ENCODE measurements around the gene LINGO1.

The LINGO1 gene

DNA sequence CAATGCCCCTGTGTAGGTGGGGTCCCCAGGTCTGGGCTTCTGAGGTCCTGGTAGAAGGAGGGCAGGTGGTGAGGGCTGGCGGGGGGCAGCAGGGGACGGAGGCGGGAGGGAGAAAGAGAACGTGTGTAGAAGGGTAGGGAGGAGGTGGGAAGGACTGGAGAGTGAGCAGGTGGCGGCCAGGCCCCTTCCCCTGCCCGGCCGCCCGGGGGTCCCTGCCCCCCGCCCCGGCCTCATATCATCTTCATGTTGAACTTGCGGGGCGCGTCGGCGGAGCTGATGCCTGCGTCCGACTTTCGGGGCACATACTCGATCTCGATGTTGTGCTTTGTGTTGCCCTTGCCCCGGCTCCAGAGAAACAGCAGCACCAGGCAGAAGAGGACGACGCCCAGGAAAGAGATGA lies 18.9 kb downstream of the LINGO1 start:
- no peak for DNase-seq

DNA sequence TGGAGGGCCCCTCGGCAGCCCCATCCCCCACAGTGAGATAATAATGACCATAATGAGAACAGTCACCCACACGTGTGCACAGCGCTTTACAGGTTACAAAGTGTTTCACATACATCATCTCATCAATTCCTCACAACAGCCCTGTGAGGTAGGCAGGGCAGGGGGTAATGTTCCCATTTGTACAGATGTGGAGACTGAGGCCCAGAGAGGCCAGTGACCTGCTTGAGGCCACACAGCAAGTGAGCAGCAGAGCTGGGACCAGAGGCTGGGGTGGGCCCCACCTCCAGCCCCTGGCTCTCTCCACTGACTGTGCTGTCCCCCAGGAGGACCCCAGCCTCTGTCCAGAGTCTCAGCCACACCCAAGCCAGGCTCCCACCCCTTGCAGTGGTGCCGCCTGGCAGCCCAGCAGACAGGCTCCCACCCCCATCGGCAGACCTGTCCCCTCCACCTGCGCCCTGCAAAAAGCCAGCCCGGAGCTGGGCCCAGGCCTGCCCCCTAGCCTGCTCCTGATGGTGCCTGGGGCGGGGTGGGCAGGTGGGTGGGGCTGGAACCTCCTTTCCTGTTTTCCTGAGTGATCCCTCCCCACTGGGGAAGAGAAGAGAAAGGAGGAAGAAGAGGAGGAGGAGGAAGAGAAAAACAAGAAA lies 19.6 kb downstream of the LINGO1 start:
- DNase-seq, result no peak

DNA sequence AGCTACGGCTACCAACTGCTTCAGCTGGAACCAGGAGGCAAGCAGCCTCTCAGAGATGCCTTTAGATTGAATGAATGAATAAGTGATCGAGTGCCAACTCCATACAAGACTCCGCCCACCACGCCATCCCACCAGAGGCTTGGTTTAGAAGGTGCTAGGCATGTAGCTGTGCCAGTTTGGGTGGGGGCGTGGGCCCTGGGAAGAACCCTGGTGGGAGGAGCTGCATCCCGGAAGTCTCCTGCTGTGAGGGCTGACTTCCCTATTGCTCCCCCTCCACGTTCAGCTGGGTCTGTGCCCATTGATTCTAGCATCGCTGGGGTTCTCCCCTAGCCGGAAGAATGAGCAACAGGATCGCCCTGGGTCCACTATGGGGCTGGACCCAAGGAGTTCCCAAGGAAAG lies 20.9 kb downstream of the LINGO1 start:
- DNase-seq, result no peak

DNA sequence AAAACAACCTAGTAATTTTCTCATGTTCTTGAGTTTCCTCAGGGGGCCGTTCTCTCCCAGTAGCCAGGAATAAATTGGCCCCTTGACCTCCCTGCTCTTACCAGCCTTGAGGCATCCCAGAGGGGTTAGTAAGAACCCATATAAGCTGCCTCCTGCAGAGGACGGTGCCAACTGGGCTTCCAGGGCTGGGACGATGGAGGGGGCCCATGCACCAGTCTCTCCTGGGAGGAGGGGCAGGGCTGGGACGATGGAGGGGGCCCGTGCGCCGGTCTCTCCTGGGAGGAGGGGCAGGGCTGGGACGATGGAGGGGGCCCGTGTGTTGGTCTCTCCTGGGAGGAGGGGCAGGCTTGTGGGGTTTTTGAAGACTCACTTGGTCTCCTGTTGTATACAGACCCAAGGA lies 22.0 kb downstream of the LINGO1 start:
- DNase-seq, result no peak

DNA sequence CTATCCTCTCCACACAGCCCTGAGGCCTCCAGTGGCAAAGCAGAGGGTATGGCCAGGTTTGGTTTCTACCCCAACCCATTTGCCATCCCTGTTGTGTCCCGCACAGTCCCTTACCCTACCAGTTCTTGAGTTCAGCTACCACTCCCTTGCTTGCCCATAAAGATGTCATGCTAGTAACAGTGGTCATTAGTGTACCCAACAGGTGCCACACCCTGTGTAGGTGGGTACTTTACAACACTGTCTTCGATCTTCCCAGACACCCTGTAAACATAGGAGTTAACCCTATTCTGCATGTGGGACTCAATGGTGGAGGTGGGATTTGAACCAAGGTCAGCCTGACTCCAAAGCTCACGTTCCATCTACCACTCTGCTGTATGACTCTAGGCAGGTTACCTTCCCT lies 23.2 kb downstream of the LINGO1 start:
- no peak for DNase-seq

DNA sequence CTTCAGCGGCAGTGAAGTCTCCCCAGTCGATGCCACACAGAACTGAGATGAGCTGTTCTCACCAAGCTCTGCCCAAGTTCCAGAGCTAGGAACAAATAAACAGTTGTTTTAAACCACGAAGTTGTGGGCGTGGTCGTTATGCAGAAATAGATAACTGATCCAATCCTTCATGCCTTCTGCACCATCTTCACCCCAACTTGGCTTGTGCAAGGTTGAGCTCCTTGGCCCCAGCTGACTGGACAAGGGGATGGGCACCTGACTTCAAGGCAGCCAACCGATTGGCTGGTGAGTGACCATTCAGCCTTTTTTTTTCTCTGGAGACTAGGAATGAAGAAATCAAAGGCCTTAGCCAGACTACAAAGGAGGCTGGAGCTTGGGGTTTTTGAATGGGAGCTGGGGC lies 23.9 kb downstream of the LINGO1 start:
- no peak for DNase-seq

DNA sequence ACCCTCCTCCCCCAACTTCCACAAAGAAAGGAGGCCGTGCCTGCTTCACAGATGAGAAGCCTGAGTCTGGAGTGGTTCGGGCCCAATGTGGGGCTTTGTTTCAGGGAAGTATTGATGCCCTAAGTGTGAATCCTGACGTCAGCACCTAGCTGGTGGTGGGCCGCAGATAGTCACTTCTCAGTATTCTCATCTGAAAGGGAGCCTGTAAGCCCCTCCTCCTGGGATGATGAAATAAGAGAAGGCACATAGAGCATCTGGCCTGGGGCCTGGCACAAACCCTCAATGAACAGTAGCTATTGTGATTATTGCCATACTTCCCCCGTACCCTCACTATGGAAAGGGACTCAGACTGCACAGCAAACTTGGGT lies 24.8 kb downstream of the LINGO1 start:
- DNase-seq, result no peak

DNA sequence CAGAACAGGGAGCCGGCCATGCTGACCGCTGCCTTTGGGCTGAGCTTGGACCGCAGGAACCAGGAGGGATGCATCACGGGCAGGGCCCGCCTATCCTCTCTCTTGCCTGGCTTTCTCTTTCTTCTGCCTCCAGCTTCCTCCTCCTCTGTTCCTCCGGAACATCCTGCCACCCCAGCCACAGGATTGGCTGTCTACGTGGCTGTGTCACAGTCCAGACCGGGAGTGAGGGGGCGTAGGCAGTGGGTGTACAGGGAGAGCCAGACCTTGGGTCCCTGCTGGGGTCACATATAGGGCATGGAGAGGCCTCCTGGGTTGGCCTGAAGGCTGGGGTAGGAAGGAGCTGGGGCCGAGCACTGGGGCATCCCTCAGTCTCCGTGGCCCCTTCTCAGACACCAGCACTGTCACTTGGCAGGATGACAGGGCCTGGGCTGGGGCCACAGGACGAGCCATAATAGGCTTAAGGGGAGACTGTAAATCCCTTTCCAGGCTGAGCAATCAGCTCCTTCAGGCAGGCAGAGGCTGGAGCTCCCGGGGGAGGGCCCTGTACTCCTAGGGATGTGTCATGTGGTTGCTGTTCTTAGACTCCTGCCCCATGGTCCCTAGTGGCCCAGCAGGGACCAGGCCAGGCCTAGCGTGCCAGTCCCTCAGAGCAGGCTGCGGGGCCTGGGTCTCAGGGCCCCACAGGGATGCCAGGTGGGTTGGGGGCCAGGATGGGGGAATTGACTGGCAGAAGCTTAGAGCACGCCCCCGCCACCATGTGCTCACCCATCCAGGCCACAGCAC lies 25.4 kb downstream of the LINGO1 start:
- no peak for DNase-seq

DNA sequence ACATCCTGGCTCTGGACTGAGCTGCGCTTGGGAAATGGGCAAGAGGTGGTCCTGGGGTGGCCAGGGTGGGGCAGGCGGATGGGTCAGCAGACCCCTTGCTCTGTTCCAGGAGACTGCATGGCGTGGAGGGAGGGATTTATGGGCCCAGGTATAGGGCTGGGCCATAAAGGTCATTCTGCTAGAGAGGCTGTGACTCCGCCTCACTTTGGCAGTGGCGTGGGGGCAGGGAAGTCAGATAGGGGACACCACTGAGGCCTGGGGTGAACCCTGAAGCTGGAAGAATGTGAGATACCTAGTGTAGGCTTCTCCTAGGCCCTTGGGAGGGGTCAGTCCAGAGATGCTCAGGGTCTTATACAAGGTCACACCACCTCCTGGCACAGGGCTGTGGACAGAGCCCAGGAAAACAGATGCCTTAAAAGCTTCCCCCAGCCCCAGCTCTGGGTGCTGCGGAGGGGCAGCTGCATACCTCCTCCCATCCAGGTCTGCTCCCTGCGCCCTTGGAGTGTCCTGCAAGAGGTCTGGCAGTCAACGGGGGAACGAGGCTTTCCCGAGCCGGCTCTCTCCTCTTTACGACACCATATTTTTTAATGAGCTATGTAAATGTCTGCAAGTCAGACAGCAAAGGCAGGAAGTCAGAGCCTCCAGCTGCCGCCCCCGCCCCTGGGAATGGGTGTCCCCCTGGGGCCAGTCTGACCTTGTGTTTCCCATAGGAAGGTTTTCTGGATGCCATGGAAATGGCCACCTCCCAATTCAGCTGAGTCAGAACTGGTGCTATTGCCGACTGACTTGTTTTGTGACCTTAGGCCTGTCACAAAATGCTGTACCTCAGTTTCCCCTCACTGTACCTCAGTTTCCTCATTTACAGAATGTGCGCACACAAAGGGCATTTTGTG lies 26.3 kb downstream of the LINGO1 start:
- DNase-seq, result no peak

DNA sequence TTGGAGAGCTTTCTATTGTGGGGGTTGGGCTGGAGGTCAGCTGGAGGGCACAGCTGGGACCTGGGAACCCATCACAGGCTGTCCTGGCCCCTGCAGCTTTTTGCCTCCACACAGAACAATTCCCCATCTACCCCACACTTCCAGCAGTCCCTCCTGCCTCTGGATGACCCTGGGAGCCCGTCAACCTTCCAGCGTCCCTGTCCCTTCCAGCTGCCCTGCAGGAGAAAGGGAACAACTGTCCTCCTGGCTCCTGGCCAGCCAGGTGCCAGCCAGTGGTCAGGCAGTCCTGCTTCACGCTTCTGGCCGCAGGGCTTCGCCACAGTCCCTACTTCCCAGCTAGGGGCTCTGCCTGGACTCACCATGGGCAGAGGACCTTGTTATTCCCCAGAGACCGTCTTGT lies 27.2 kb downstream of the LINGO1 start:
- DNase-seq, result no peak

DNA sequence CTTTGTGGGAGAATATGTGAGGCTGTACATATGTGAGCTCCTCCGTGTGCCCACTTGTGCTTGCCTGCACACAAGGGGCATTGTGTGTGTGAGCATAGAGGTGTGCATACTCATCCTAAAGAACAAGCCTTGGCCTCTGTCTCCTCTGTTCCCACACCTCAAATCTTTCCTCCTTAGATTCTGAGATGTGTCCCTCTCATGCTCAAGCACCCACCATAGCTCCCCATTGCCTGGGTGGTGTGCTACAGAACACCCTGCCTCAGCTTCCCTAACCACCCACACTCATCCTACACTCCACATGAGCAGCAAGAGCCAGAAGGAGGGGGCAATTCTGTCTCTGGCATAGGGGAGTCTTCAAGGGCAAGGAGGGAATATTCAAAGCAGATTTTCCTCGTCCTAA lies 27.7 kb downstream of the LINGO1 start:
- no peak for DNase-seq

DNA sequence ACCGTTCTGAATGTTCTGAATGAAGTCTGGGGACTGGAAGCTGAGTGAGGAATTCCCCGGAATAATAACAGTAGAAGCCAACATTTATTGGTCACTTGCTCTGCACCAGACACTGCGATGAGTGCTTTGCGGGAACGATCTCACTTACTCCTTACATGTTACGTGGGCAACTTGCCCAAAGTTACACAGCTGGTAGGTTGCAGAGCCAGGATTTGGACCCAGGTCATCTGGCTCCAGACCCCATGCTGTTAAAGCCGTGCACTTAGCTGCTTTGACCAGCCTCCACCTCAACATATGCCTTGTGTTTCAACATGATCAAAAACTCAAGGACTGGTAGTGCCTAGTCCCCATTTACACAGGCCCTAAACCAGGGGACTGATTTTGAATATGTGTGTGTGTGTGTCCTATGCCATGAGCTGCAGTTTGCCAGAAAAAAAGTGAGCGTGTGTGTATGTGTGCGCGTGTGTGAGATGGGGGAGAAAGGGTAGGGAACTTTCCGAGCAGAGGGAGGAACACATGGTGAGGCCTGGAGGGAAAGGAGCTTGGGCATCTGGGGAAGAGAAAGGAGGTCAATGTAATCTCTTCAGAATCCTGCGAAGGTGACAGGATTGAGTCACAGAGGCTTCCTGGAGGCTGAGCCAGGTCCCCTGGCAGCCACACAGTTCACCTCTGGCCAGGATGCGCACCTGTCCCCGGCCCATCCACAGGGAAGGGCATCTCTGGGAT lies 28.9 kb downstream of the LINGO1 start:
- DNase-seq, result no peak

DNA sequence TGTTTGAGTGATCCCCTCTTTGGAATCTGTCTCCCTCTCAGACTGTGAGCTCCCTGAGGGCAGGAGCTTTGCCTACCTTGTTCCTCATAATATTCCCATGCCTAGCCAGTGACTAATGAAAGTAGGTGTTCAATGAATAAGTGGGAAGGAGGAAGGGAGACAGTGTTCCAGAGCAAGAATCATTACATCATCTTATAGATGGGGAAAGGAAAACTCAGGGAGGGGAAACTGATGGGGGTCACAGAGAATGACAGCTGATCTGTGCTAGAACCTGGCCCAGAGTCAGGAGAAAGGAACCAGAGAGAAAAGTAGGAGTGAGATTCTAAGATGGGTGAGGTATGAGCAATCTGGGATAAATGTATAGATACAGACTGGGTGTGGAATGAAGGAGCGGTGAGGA lies 29.9 kb downstream of the LINGO1 start:
- no peak for DNase-seq

DNA sequence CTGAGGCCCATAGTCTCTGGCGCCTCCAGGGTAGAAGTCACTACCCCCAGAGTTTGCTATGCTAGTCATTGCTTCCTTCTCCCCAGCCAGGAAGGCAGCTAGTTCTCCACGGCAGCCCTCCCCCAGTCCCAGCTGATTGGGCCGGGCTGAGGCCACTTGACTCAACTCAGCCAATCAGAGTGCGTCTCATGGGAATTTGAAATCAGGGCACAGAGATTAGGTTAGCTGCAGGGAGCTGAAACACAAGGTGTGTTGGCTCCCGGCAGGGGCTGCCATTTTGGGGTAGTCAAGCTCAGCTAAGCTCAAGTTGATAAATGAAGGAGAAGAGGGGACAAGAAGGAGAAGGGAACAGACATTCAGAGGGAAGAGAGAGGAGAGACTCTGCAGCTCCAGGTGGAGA lies 32.8 kb downstream of the LINGO1 start:
- no peak for DNase-seq

DNA sequence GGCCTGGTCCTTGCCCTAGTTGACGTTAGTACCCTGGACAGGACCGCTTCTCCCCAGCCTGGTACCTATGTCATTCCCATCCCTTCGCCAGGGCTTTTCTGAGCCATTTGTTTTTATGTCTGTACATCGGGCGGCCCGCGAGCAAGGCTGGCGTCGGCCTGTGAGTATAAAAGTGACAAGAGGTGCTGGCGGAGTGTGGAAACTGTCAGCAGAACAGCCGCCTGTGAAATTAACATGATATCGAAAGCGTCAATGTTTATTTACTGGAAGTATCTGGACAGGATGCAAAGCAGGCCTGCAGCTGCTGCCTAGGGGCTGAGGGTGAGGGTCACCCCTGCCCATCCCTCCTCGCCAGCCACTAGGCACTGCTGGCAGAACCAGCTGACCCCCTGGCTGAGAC lies 33.4 kb downstream of the LINGO1 start:
- no peak for DNase-seq

DNA sequence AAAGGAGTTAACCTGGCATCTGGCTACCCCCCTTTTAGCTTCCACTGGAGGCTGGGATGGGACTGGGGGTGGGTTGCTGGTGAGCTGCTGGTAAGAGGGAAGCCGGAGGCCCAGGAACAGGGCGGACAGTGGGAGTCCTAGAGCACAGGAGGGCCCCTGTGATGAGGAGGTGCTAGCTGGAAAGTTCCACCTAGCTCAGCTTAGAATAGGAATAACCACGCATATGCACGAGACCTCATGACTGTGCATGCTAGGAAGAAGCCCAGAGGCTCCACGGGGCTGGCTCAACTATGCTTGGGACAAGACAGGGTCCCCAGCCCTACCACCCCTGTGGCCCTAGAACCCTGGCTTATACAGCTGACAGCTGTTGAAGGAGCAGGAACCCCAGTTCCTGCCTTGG lies 34.1 kb downstream of the LINGO1 start:
- no peak for DNase-seq

DNA sequence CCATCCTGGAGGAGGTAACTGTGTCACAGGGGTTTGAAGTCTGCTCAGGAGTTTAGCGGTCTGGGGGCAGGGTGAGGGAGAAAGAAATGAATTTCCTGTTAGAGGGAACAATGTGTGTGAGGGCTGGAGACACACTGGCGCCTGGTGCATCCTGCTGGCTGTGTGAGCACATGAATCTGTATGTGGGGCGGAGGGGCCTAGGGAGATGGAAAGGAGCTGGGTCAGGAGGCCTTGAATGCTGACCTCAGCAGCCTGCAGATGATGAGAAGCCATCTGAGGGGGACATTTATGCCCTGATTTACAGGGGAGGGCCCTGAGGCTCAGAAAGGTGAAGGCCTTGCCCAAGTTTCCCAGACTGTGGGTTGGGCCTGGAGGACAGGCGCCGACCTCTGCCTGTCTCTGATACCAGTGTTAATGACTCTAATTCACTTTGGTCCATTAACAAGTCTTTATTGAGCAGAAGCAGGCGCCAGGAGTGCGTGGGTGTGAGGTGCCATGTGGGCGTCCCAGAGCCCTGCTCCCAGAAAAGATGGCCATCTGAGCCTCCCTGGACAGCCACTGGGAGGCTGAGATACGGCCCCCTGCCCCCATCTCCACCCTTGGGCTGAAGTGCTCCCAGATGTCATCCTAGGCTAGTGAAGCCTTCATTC lies 34.8 kb downstream of the LINGO1 start:
- no peak for DNase-seq

DNA sequence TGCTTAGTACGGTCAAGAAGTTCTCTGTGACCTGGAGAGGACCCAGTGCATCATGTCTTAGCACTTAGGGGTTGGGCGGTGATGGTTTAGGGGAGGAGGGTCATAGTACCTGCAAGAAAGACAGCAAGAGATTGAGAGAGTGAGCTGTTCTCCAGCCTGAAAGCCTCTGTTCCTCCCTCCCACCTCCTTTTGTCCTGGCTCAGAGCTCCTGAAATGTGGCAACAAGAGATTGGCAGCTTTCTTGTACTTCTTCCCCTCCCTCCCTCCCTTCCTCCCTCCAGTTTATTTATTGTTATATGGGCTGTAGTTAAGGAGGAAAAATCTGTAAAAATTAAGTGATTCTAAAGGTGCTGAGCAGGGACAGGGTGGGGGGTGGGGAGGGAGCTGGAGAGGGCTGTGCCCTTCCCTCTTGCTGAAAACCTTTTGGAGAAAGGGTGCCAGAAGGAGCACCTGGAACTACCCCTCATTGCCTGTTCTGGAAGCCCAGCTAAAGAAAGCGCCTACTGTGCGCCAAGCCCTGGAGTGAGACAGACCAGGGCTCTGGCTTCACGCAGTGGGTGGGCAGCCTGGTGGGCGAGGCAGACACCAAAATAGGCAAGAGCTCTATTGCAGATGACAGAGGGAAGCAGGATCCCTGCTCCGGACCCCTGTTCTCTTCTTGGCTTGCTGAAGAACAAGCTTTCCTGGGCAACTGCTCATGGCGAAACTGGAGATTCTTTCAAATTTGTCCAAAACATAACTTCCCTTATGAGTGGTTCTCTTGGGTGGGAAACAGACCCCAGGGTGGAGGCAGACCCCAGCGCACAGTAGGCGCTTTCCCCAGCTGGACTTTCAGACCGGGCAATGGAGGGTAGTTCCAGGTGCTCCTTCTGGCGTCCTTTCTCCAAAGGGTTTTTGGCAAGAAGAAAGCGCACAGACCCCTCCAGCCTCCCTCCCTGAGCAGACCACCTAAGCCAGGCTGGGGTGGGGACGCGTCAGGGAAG lies 35.6 kb downstream of the LINGO1 start:
- DNase-seq, result no peak

DNA sequence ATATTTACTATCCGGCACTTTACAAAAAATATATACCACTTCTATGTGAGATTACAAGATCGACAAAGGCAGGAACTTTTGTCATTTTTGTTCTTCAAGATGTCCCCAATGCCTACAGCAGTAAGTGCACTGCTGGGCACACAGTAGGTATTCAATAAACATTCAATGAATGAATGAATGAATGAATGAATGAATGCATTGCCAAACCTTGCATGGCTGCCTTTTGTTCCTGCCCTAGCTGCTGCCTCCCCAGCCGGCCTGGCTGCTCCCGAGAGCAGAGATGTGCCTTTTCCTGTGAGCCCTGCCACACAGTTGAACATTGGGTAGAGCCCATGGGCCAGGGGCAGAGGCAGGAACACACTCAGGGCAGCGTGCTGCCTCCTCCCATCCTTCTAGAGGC lies 37.5 kb downstream of the LINGO1 start:
- no peak for DNase-seq

DNA sequence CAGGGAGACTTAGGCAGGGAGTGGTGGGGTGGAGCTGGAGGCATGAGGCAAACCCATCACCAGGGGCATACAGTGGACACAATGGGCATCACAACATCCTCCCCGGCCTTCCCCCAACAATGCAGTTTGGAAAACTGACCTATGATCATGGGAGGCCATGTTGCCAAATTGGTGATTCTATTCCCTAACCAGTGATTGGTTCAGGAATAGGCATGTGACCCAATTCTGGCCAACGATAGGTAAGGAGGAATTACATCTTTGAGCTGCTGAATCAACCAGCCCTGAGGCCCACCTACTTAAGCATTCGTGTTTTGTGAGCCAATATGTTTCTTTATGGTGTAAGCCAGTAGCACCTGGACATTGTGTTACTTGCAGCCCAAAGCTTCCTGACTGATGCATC lies 40.0 kb downstream of the LINGO1 start:
- DNase-seq, result no peak

DNA sequence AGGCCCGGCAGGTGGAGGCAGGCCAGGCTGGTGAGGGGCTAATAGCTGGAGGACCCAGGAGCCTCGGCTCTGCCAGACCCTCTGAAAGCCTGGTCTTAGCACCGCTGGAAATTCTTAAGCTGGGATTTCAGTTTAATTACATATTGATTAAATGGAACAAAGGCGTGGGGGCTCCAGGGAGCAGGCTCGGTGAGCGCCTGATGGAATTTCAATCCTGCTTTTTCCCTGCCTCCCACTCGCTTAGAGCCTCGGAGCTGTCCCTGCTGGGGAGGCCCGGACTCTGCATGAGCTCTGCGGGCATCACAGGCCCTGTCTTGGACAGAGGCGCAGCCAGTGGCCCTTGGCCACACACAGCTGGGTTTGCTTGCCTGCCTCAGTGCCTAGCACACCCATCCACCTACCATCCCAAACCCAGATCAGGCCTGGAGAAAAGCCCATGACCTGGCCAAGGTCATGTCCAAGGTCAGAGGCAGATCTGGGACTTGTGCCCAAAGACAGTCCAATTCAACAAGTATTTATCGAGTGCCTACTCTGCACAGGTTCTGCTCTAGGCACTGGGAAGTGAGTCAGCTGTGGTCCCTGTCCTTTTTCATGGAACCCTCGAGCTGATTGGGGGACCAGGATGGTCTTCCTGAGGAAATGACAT lies 40.6 kb downstream of the LINGO1 start:
- no peak for DNase-seq

Data from CD4-positive, alpha-beta T cell treated with Interleukin-4 for 4 hours (primary cell).